GM23338 (cell line): ENCODE data around the gene NOTO. TPM values are rescaled to one million over a fixed set of nuclear protein-coding genes. Genes with fewer than 3 reads are reported as not detected.

Experiments used
- ATAC-seq: fragments of 200-7000 bp; cut with Tn5 transposase; 3 replicates; pipeline ENCODE4 v1.9.1; 2020
- DNase-seq: peaks from one replicate; pipeline ENCODE4 v3.0.0-alpha.2; 2015; ENCODE audit warnings: low spot score
- H2AFZ ChIP-seq: fragments of 200-600 bp; sonication (generic); 2 replicates; pipeline ENCODE4 v1.8.0; 2016; ENCODE audit warnings: antibody characterized with exemption, mild to moderate bottlenecking, moderate library complexity
- H3F3A ChIP-seq: fragments of 200-600 bp; sonication (generic); replicated peaks from 2 replicates; pipeline ENCODE4 v1.8.0; 2017; ENCODE audit warnings: antibody characterized with exemption, mixed run types, low read depth
- H3K27ac ChIP-seq: fragments of 200-600 bp; sonication (generic); 2 replicates; pipeline ENCODE4 v1.6.1; 2016; ENCODE audit warnings: low read depth
- H3K27me3 ChIP-seq: fragments of 200-600 bp; sonication (generic); 2 replicates; pipeline ENCODE4 v1.8.0; 2016; ENCODE audit warnings: mild to moderate bottlenecking, mixed run types, moderate library complexity; ENCODE audit not compliant: insufficient read depth
- H3K36me3 ChIP-seq: fragments of 200-600 bp; sonication (generic); 2 replicates; pipeline ENCODE4 v1.8.0; 2016; ENCODE audit warnings: mild to moderate bottlenecking; ENCODE audit not compliant: insufficient read depth
- H3K4me1 ChIP-seq: fragments of 200-600 bp; sonication (generic); 2 replicates; pipeline ENCODE4 v1.8.0; 2016; ENCODE audit warnings: mild to moderate bottlenecking, moderate library complexity; ENCODE audit not compliant: insufficient read depth
- H3K4me2 ChIP-seq: fragments of 200-600 bp; sonication (generic); 2 replicates; pipeline ENCODE4 v1.7.1; 2017; ENCODE audit warnings: mixed run types
- H3K4me3 ChIP-seq: fragments of 200-600 bp; sonication (generic); 2 replicates; pipeline ENCODE4 v1.6.1; 2016; ENCODE audit warnings: mixed run types
- H3K79me2 ChIP-seq: fragments of 200-600 bp; sonication (generic); replicated peaks from 2 replicates; pipeline ENCODE4 v1.8.0; 2017; ENCODE audit warnings: mild to moderate bottlenecking; ENCODE audit not compliant: insufficient read depth
- H3K9me2 ChIP-seq: fragments of 200-600 bp; sonication (generic); 2 replicates; pipeline ENCODE4 v1.8.0; 2017; ENCODE audit not compliant: insufficient read depth
- H4K20me1 ChIP-seq: fragments of 200-600 bp; sonication (generic); replicated peaks from 2 replicates; pipeline ENCODE4 v1.8.0; 2017; ENCODE audit warnings: mild to moderate bottlenecking; ENCODE audit not compliant: insufficient read depth
- H3K27ac Mint-ChIP-seq: 2 replicates; pipeline ENCODE4 v1.8.0; 2020; ENCODE audit warnings: inconsistent platforms, mild to moderate bottlenecking, moderate library complexity, mixed read lengths
- H3K27me3 Mint-ChIP-seq: 3 replicates; pipeline ENCODE4 v1.8.0; 2022; ENCODE audit warnings: low read depth, mild to moderate bottlenecking, moderate library complexity, mixed read lengths, inconsistent platforms; ENCODE audit not compliant: insufficient read depth, poor library complexity
- H3K36me3 Mint-ChIP-seq: 3 replicates; pipeline ENCODE4 v1.8.0; 2021; ENCODE audit warnings: low read depth, mild to moderate bottlenecking, inconsistent platforms, moderate library complexity, mixed read lengths
- H3K4me1 Mint-ChIP-seq: 3 replicates; pipeline ENCODE4 v1.8.0; 2020; ENCODE audit warnings: mild to moderate bottlenecking, inconsistent platforms, mixed read lengths
- H3K4me3 Mint-ChIP-seq: 3 replicates; pipeline ENCODE4 v1.8.0; 2021; ENCODE audit warnings: moderate library complexity, mild to moderate bottlenecking, inconsistent platforms, mixed read lengths
- H3K9me3 Mint-ChIP-seq: 3 replicates; pipeline ENCODE4 v1.8.0; 2020; ENCODE audit warnings: moderate library complexity, mild to moderate bottlenecking, inconsistent platforms, mixed read lengths
- CREB1 ChIP-seq: fragments of 250-450 bp; sonication (Bioruptor Pico); IDR thresholded peaks from 2 replicates; pipeline ENCODE4 v1.5.0; 2020; ENCODE audit warnings: low read depth, mild to moderate bottlenecking, moderate library complexity
- CTCF ChIP-seq, 2 experiments: fragments of 200-600 bp in 1 of 2; sonication (generic) in 1 of 2; conservative IDR thresholded peaks; 2 replicates each; pipeline versions ENCODE4 v1.5.1 to v1.6.1; 2016 to 2017; ENCODE audit warnings: antibody characterized with exemption in 2 of 2, low read depth in 2 of 2, mild to moderate bottlenecking in 2 of 2, moderate library complexity in 1 of 2
- ETS1 ChIP-seq: IDR thresholded peaks from 2 replicates; pipeline ENCODE4 v1.6.1; 2016; ENCODE audit warnings: antibody characterized with exemption
- JUNB ChIP-seq: IDR thresholded peaks from one replicate; pipeline ENCODE4 v1.6.1; 2016; ENCODE audit warnings: antibody characterized with exemption; ENCODE audit not compliant: unreplicated experiment
- REST ChIP-seq: IDR thresholded peaks from one replicate; pipeline ENCODE4 v1.6.1; 2018; ENCODE audit warnings: antibody characterized with exemption; ENCODE audit not compliant: unreplicated experiment
- ZNF331 ChIP-seq: fragments of 250-450 bp; sonication (Bioruptor Pico); IDR thresholded peaks from 2 replicates; pipeline ENCODE4 v1.5.0; 2020; ENCODE audit warnings: low read depth, mild to moderate bottlenecking, moderate library complexity
- polyA plus RNA-seq: library from polyadenylated mRNA; unstranded; fragments of >200 nt; fragmentation: Nextera tagmentation; extraction: Ambion mirVana; gene quantifications from 2 replicates; pipeline ENCODE4 v1.2.1, GENCODE V29; 2016
- total RNA-seq: library from RNA; depleted of rRNA; stranded (reverse); fragments of >200 nt; shearing (Covaris generic); gene quantifications from 2 replicates; pipeline ENCODE4 v1.2.3, GENCODE V29; 2014

The NOTO gene
- total and polyA plus RNA-seq, 2 experiments from 2014 or later, result 0.06 to 0.73 TPM

DNA sequence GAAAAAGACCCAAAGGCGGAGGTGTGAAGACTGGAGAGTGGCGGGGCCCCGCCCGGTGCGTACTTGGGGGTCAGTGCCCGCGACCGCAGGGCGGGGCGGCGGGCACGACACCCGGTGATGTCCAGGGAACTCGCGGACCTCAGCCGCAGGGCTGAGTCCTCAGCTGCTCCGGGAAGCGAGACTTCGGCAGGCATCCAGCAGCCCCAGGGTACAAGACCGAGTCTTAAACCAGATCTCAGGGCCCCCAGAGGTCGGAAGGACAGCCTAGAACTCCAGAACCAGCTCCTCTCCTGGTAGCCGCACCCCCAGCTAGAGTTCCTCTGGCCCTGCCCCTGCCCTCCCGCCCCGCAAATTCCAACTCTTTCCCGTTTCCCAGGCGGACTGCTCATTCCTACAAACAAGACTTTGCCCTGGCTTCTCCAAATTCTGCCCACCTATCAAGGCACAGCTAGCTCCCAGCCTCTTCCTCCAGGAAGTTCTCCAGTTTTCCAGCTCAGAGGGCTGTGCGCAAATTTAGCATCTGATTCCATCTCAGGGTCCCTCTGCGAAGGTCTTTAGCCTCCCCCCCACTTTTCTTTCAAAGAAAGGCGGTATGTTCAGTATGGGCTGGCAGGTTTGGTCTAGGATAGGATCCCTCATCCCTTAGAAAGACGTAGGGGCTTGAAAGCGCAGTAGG, 26.0 kb upstream of the NOTO start (continued):
- TF ChIP-seq REST (no peak), JUNB (no peak)

DNA sequence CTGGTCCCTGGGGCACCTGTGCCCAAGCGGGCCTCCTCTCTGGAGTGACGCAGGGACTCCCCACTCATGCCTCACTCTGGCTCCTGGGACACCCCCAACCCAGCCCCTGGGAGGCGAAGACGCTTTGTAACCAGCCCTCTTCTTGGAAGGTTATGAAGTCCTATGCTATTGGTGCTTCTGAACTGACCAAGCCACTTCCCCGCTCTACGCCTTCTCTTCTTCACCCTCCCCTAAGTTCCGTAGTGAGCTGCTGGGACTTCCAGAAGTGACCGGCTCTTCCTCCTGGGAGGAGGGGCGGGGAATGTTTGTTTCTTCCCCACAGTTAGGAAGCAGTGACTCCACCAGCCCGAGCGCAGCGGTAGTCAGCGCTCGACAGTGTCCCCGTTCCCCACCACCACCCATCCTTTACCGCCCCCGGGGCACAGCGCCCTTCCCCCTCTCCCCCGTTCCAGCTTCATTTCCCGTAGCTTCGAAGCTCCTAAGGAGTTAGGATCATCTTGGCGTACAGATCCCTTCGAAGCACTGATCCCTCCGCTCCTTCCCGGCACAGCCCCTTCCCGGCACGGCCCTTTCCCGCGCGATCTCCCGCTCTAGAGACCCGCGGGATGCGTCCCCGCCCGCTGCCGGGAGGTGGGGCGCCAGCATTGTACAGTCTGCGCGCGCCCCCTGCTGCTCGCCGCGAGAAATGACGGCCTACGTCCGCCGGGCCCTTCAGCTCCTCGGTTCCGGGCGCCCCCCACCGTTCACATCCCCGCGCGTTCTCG, 25.3 kb upstream of the NOTO start:
- peaks cover 85% of the 10 kb centered on the region for H3K27me3 ChIP-seq
- no peaks in the 10 kb centered on the region for H3K9me3 Mint-ChIP-seq

More for the DNA sequence above, 25.3 kb upstream of the NOTO start:
- DNase-seq, result peak; percentile 91
- ATAC-seq, result peak; percentile 70
- H3K4me2 ChIP-seq, result peak overlapping the region; percentile 93
- H3K4me1 ChIP-seq, result peaks cover 17% of the 10 kb centered on the region
- TF ChIP-seq ETS1, result no peak
- 0 out of 2 replicates have a peak, but pooled peaks have one; percentile 49 for TF ChIP-seq CREB1 (CRISPR knock-in tag)
- TF ChIP-seq CTCF (conservative IDR thresholded peaks at IDR 0.05; ENCODE audit: low read depth in 2 of 2), result peak; percentile 72 to 98
- TF ChIP-seq ZNF331, result no peak
- H3K9me2 ChIP-seq, result no peaks in the 10 kb centered on the region
- Mint-ChIP-seq H3K36me3 (no peaks in the 10 kb centered on the region), H3K27me3 (peaks cover 56% of the 10 kb centered on the region), H3K4me3 (peak overlapping the region; percentile 86), H3K27ac (no peak overlapping the region), H3K4me1 (peaks cover 27% of the 10 kb centered on the region)
- no peaks in the 10 kb centered on the region for H3K36me3 ChIP-seq
- peak overlapping the region; percentile 98 for H2AFZ ChIP-seq
- H3K27ac ChIP-seq, result no peak overlapping the region
- peak overlapping the region; percentile 83 for H3K4me3 ChIP-seq
- H3F3A ChIP-seq, result peaks cover 3% of the 10 kb centered on the region; the same call in 1 of the 2 replicates
- no peaks in the 10 kb centered on the region for H4K20me1 ChIP-seq
- H3K79me2 ChIP-seq, result no peaks in the 10 kb centered on the region
